Measurements from ENCODE around the gene EVPL.

DNA sequence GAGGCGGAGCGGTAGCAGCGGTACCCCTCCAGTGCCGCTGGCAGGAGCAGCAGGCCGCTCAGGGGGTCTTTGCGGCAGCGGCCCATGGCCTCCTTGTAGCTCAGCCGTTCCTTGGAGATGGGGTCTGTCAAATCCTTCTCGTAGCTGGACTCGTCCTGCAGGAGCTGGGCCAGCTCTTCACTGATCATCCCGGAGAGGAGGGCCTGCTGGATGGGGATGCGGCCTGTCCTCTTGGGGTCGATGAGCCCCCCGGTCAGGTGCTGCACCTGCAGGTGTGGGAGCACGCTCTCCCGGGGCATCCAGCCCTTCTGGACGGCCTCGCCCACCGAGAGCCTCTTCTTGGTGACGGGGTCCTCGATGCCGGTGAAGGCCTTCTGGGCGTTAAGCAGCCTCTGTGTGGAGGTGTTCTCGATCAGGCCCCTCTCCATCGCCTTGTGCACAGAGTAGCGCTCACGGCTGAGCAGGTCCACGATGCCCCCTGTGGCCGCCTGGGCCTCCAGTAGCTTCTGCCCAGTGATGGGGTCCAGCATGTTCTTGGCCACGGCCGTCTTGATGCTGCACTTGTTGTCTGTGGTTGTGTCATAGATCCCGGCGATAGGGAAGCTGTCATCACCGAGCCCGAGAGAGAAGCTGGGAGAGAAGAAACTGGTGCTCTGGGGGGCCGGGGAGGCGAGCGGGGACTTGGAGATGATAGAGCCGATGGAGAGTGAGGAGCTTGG lies 19.8 kb downstream of the EVPL start:
- TF ChIP-seq POLR2A (IDR thresholded peaks at IDR 0.05) (no peak), EP300 (IDR thresholded peaks at IDR 0.05) (no peak)

All from sigmoid colon (tissue), 4 donors.